ENCODE measurements around the gene FYN. TPM values are rescaled to one million over a fixed set of nuclear protein-coding genes. Genes with fewer than 3 reads are reported as not detected.

Gene FYN
- total and polyA plus RNA-seq, 2 of the 8 experiments (the other 6 are each of a cell fraction or from before 2014, with no cell fraction given), result 46.8 to 97.2 TPM

DNA sequence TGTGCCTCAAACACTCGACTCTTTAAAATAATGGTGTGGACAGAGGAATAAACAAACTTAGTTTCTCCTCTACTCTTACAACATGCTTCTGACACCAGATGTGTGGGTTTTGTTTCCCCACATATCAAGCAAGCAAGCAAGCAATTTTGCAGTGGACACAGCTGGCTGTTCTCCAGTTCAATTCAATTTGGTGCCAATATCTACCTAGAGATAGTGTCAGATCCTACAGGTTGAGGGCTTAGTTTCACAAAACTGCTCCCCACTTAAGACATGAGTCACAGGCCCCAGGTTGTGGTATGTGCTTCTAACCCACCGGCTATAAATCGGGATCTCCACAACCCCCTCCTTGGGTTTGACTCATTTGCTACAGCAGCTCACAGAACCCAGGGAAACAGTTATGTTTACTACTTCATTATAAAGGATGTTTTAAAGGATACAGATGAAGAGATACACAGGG, 136.2 kb downstream of the FYN start:
- Histone ChIP-seq H4K5ac (ENCODE audit: insufficient read length, low read depth, low read length) (no peak overlapping the region), H3K23me2 (ENCODE audit: low read depth, low read length) (no peaks in the 10 kb centered on the region), H4K8ac (ENCODE audit: extremely low read depth, insufficient read depth, low read length) (no peak overlapping the region), H3K9me3 (ENCODE audit: insufficient read depth in 2 of 2, low read depth in 1 of 2, low read length in 1 of 2) (peaks cover 14% of the 10 kb centered on the region in 2 experiments), H2BK20ac (ENCODE audit: low read length) (no peak overlapping the region), H3K36me3 (ENCODE audit: control insufficient read depth in 2 of 4, insufficient read depth in 4 of 4, low read length in 3 of 4) (peaks cover 0 to 8% (median 2%) of the 10 kb centered on the region in 4 experiments; a peak in 3 of 8 replicates), H3K9ac (replicated peaks in 1 of 4; ENCODE audit: extremely low read depth in 1 of 4, low read depth in 3 of 4, low read length in 3 of 4) (no peak overlapping the region), H3K27ac (ENCODE audit: low read depth, low read length) (no peak overlapping the region), H2BK12ac (ENCODE audit: low read depth, low read length) (no peak overlapping the region), H3K4me1 (replicated peaks in 1 of 4; ENCODE audit: control insufficient read depth in 3 of 4, insufficient read depth in 4 of 4, low read length in 3 of 4) (no peaks in the 10 kb centered on the region; a peak in 1 of 7 replicates), H4K91ac (replicated peaks; ENCODE audit: insufficient read length, low read length) (no peak overlapping the region), H3K79me1 (ENCODE audit: low read depth, low read length) (peaks cover 4% of the 10 kb centered on the region; the same call in 1 of the 2 replicates), H2BK5ac (ENCODE audit: low read depth, low read length) (no peak overlapping the region), H3K23ac (ENCODE audit: insufficient read length) (no peak overlapping the region), H3K14ac (ENCODE audit: insufficient read length) (no peak overlapping the region), H3K18ac (ENCODE audit: extremely low read depth, low read length) (no peak overlapping the region), H3K4me2 (ENCODE audit: insufficient read depth in 1 of 2, low read depth in 2 of 2, low read length in 2 of 2) (no peak overlapping the region), H2BK15ac (ENCODE audit: low read length) (no peak overlapping the region), H3K4ac (replicated peaks; ENCODE audit: insufficient read length, low read depth, low read length) (no peak overlapping the region), H2AFZ (ENCODE audit: low read length) (no peak overlapping the region), H3K4me3 (ENCODE audit: extremely low read depth in 1 of 4, insufficient read depth in 2 of 4, low read depth in 3 of 4, low read length in 4 of 4) (no peak overlapping the region), H3K56ac (replicated peaks; ENCODE audit: insufficient read length, low read depth, low read length) (no peak overlapping the region), H2AK5ac (ENCODE audit: low read depth, low read length) (no peak overlapping the region), H2BK120ac (replicated peaks; ENCODE audit: low read depth, low read length) (no peak overlapping the region), H3K27me3 (replicated peaks in 1 of 4; ENCODE audit: control insufficient read depth in 3 of 4, extremely low read depth in 1 of 4, insufficient read depth in 3 of 4, low read length in 3 of 4) (no peaks in the 10 kb centered on the region), H4K20me1 (replicated peaks in 1 of 2; ENCODE audit: control insufficient read depth in 1 of 2, insufficient read depth in 2 of 2, low read length in 2 of 2) (no peaks in the 10 kb centered on the region), H3K79me2 (ENCODE audit: control insufficient read depth in 1 of 2, insufficient read depth in 2 of 2, low read length in 2 of 2) (peaks cover 0 to 7% of the 10 kb centered on the region in 2 experiments; a peak in 2 of 4 replicates)
- ChIA-PET POLR2A (ENCODE audit: partially characterized antibody) (no interaction called here), CTCF (ENCODE audit: partially characterized antibody) (interaction anchor here (0.6 to 7.1 kb wide), 7 partner anchors 10 to 121 kb away, joined by 3 to 33 read pairs (median 3); no protein-coding TSS in a partner anchor)
- FAIRE-seq (no peak), DNase-seq (ENCODE audit: low read depth in 1 of 2, low spot score in 2 of 2) (no peak)
- WGBS, 2 experiments (ENCODE audit: extremely low coverage in 1 of 2, insufficient coverage in 1 of 2, insufficient read length in 1 of 2, insufficient replicate concordance in 2 of 2, low coverage in 1 of 2, low lambda C conversion rate in 2 of 2, missing lambda C conversion rate in 1 of 2), result 90% methylated on average over 3 of the region's 3 CpGs; no CpG with 5 or more reads in 1 of the 2 experiments
- TF ChIP-seq SIRT6 (IDR thresholded peaks at IDR 0.05; ENCODE audit: low read length) (no peak), SUZ12 (IDR thresholded peaks at IDR 0.05; ENCODE audit: low read length) (no peak), RNF2 (IDR thresholded peaks at IDR 0.05; ENCODE audit: borderline replicate concordance, low read depth, low read length, missing control alignments, poor library complexity, severe bottlenecking) (no peak), KDM1A (IDR thresholded peaks at IDR 0.05; ENCODE audit: borderline replicate concordance, low read length) (no peak), TAF1 (IDR thresholded peaks at IDR 0.05; ENCODE audit: low read depth, low read length) (no peak), CBX8 (IDR thresholded peaks at IDR 0.05; ENCODE audit: borderline replicate concordance, low read depth, low read length) (no peak), CBX5 (IDR thresholded peaks at IDR 0.05; ENCODE audit: low read depth, low read length) (no peak), EGR1 (IDR thresholded peaks at IDR 0.05; ENCODE audit: borderline replicate concordance, low read depth, low read length) (no peak), EZH2 (IDR thresholded peaks at IDR 0.05; ENCODE audit: low read depth, low read length, severe bottlenecking) (no peak), BACH1 (IDR thresholded peaks at IDR 0.05; ENCODE audit: low read length) (no peak), SP1 (IDR thresholded peaks at IDR 0.05; ENCODE audit: low read depth, low read length) (no peak)
